Ishikawa (cell line): Measurements from ENCODE around the gene CELSR2.

Source experiments
- CEBPB ChIP-seq: IDR thresholded peaks from 2 replicates; pipeline ENCODE4 v1.6.1; 2012
- CREB1 ChIP-seq: IDR thresholded peaks from 2 replicates; pipeline ENCODE4 v1.6.1; 2012; ENCODE audit warnings: low read depth
- EGR1 ChIP-seq: IDR thresholded peaks from 2 replicates; pipeline ENCODE4 v1.6.1; 2012
- EP300 ChIP-seq: IDR thresholded peaks from 2 replicates; pipeline ENCODE4 v1.6.1; 2012; ENCODE audit warnings: borderline replicate concordance
- FOXM1 ChIP-seq: IDR thresholded peaks from 2 replicates; pipeline ENCODE4 v1.6.1; 2012; ENCODE audit warnings: low read depth, borderline replicate concordance
- NFIC ChIP-seq: IDR thresholded peaks from 2 replicates; pipeline ENCODE4 v1.6.1; 2012
- RAD21 ChIP-seq: IDR thresholded peaks from 2 replicates; pipeline ENCODE4 v1.6.1; 2012; ENCODE audit warnings: low read depth
- TAF1 ChIP-seq: IDR thresholded peaks from 2 replicates; pipeline ENCODE4 v1.6.1; 2012; ENCODE audit warnings: low read depth, mild to moderate bottlenecking
- TCF12 ChIP-seq: IDR thresholded peaks from 2 replicates; pipeline ENCODE4 v1.6.1; 2012; ENCODE audit warnings: low read depth
- TEAD4 ChIP-seq: IDR thresholded peaks from 2 replicates; pipeline ENCODE4 v1.6.1; 2012
- YY1 ChIP-seq: IDR thresholded peaks from 2 replicates; pipeline ENCODE4 v1.6.1; 2012; ENCODE audit warnings: low read depth
- ZBTB7A ChIP-seq: IDR thresholded peaks from 2 replicates; pipeline ENCODE4 v1.6.1; 2012; ENCODE audit warnings: low read depth
- TF ChIP-seq, protein P1 (sequence below): IDR thresholded peaks from 2 replicates; pipeline ENCODE4 v1.6.1; 2012
- TF ChIP-seq, protein P2 (sequence below): IDR thresholded peaks from 2 replicates; pipeline ENCODE4 v1.6.1; 2012
- TF ChIP-seq, protein P3 (sequence below): IDR thresholded peaks from 2 replicates; pipeline ENCODE4 v1.6.1; 2012; ENCODE audit warnings: low read depth, mild to moderate bottlenecking

CELSR2 gene

DNA sequence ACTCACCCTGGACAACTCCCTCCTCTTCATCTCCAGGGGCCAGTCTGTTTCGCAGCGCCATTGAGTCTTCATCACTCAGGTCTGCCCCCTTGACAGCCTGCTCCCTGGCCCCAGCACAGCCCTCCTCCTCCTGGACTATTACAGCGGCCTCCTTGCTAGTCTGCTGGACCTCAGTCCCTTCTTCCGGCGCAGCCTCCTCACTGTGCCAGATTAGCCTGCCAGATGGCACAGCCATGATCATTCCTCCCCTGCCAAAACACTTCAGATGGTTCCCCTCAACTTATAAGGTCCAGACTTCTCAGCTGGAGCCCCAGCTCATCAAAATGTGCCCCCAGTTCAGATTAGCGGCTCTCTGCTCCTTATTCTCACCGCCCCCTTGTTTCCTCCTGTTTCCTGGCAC is 7.0 kb upstream of the CELSR2 start:
- TF ChIP-seq CREB1 (no peak), TCF12 (0 out of 2 replicates have a peak, but pooled peaks have one; percentile 11)

DNA sequence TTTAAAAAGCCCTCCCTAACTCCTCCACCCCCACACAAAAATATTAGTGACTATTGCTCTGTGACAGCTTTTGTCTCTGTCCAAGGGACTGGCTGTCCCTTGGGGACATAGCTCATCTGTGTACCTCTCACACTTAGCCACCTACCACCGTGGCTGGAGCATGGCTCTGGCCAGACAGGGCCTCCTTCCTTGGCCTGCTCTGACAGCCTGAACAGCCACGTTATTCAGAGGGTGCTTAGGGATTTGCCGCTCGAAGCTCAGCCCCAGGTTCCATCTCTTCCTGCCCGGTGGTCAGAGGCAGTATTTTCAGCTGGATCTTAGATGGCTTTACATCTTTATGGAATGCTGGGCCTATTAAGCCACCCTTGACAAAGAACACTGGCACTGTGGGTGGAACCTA is 6.1 kb upstream of the CELSR2 start:
- TF ChIP-seq, protein P1, sequence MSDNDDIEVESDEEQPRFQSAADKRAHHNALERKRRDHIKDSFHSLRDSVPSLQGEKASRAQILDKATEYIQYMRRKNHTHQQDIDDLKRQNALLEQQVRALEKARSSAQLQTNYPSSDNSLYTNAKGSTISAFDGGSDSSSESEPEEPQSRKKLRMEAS = no peak
- TF ChIP-seq YY1 (no peak), TCF12 (no peak), FOXM1 (no peak), ZBTB7A (no peak), TAF1 (no peak), EP300 (no peak), TEAD4 (no peak), NFIC (no peak), RAD21 (no peak), CREB1 (no peak), EGR1 (no peak), CEBPB (no peak)
- TF ChIP-seq, protein P2, sequence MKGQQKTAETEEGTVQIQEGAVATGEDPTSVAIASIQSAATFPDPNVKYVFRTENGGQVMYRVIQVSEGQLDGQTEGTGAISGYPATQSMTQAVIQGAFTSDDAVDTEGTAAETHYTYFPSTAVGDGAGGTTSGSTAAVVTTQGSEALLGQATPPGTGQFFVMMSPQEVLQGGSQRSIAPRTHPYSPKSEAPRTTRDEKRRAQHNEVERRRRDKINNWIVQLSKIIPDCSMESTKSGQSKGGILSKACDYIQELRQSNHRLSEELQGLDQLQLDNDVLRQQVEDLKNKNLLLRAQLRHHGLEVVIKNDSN = no peak
- TF ChIP-seq, protein P3, sequence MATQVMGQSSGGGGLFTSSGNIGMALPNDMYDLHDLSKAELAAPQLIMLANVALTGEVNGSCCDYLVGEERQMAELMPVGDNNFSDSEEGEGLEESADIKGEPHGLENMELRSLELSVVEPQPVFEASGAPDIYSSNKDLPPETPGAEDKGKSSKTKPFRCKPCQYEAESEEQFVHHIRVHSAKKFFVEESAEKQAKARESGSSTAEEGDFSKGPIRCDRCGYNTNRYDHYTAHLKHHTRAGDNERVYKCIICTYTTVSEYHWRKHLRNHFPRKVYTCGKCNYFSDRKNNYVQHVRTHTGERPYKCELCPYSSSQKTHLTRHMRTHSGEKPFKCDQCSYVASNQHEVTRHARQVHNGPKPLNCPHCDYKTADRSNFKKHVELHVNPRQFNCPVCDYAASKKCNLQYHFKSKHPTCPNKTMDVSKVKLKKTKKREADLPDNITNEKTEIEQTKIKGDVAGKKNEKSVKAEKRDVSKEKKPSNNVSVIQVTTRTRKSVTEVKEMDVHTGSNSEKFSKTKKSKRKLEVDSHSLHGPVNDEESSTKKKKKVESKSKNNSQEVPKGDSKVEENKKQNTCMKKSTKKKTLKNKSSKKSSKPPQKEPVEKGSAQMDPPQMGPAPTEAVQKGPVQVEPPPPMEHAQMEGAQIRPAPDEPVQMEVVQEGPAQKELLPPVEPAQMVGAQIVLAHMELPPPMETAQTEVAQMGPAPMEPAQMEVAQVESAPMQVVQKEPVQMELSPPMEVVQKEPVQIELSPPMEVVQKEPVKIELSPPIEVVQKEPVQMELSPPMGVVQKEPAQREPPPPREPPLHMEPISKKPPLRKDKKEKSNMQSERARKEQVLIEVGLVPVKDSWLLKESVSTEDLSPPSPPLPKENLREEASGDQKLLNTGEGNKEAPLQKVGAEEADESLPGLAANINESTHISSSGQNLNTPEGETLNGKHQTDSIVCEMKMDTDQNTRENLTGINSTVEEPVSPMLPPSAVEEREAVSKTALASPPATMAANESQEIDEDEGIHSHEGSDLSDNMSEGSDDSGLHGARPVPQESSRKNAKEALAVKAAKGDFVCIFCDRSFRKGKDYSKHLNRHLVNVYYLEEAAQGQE = no peak

DNA sequence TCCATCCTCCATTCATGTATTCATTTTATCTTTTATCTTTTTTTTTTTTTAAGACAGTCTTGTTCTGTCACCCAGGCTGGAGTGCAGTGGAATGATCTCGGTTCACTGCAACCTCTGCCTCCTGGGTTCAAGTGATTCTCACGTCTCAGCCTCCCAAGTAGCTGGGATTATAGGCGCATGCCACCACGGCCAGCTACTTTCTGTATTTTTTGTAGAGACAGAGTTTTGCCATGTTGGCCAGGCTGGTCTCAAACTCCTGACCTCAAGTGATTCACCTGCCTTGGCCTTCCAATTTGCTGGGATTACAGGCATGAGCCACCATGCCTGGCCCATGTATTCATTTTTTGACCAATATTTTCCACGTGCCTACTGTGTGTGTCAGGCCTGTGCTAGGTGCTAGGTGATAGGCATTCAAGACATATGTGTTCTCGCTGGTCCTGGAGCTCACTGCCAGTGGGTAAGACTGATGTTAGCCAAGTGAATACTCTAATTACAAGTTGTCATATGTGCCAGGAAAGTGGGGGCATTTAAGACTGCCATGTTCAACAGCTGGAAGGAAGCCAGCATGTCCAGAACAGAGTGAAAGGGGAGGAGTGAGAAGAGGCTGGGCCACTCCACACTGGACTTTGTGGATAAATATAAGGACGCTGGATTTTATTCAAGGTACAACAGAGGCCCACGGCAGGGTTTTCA is 5.3 kb upstream of the CELSR2 start:
- no peak for TF ChIP-seq TEAD4

DNA sequence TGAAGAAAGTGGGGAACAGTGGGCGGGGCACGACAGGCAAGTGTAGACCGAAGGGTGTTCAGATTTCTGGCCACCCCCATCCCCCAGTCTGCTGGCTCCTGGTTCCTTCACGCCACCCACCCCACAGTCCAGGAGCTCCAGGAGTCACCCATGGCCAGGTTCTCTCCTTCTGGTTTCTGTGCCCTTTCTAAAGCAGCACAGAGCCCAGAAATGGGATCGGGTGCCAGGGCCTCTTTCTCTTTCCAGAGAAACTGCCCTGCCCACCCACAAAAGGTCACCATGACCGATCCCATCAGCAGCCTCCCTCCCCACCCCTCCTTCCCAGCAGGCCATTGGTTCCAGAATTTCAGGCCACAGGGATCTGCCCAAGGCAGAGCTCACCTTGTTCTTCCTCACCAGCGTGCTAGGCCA is 3.2 kb upstream of the CELSR2 start:
- TF ChIP-seq NFIC (no peak), EP300 (no peak), ZBTB7A (no peak), RAD21 (no peak), EGR1 (no peak), TAF1 (no peak), CEBPB (no peak), FOXM1 (no peak), YY1 (no peak)
- TF ChIP-seq, protein P3 = no peak
- TF ChIP-seq, protein P1 = no peak

DNA sequence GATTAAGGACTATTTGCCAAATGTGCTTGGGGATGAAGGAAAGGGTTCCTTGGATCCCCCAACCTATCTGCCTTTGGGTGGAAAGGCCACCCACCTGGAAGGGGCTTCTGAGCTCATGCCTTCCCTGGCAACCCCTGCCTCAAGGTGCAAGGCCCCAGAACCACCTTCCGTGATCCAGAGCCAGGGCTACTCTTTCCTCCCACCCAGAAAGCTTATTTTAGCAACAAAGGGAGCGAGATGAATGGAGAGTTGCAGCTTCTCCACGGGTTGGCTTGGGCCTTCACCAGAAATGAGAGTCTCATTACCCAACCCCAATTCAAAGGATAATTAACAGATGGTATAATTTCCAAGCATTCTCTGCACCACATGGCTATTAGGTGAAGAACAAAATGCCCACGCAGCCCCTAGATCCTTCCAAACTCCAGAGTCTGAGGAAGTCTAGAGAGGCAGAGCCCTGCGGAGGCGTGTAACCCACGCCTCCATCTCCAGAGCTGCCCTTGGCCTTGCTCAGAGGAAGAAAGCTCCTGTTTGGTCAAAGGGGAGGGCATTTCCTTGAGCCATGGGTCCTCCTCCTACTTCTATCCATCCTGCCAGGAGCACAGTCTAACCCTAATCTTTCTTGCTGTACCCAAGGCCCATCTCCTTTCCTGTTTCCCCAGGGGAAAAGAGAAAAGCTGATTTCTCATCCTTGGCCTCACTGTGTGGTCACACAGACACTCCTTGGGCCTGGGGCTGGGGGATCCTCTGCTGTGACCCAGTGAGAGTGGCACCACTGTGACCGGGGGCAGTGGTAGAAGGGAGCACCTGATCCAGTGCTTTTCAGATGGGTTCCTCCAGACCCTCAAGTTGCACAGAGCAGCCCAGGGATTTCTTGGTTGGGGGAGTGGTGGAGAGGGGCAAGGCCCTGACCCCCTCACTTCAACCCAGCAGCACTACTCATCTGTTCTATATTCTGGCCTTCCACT is 1.7 kb upstream of the CELSR2 start:
- TF ChIP-seq, protein P2 = no peak
- TF ChIP-seq EP300 = no peak
- no peak for TF ChIP-seq TAF1
- no peak for TF ChIP-seq ZBTB7A
- TF ChIP-seq, protein P3 = no peak
- TF ChIP-seq, protein P1 = no peak
- no peak for TF ChIP-seq CREB1
- TF ChIP-seq YY1 = no peak
- TF ChIP-seq TEAD4 = no peak
- TF ChIP-seq EGR1 = no peak
- no peak for TF ChIP-seq TCF12
- no peak for TF ChIP-seq CEBPB
- no peak for TF ChIP-seq RAD21
